GM18526 (cell line): ENCODE results near the gene HHATL.
A peak's percentile ranks its signal among the peaks of the same experiment; 100 is the strongest.

Experiments
- POLR2A ChIP-seq: IDR thresholded peaks from 3 replicates; pipeline ENCODE4 v1.6.1; 2011; ENCODE audit not compliant: insufficient read length; ENCODE audit errors: extremely low read depth

Gene HHATL

GRCh38 chr3:42652611-42653302 is 49.8 kb downstream of the HHATL start:
- peak; percentile 51 for TF ChIP-seq POLR2A

- TF ChIP-seq POLR2A = no peak
Measured at GRCh38 chr3:42652251-42652610, 50.4 kb downstream of the HHATL start.

- no peak for TF ChIP-seq POLR2A
Measured at GRCh38 chr3:42651248-42652091, 51.1 kb downstream of the HHATL start.

GRCh38 chr3:42649783-42650182 is 52.8 kb downstream of the HHATL start:
- no peak for TF ChIP-seq POLR2A

- TF ChIP-seq POLR2A = no peak
Measured at GRCh38 chr3:42649006-42649405, 53.6 kb downstream of the HHATL start.

GRCh38 chr3:42647821-42648459 is 54.7 kb downstream of the HHATL start:
- TF ChIP-seq POLR2A = no peak
